GM18499 (cell line): Measurements from ENCODE around the gene GTF2I.
"Not testable (repeated sequence)": the region's sequence is repeated elsewhere in the genome, so short reads cannot be mapped to it uniquely, and the experiment has no call there.

Experiments used
- ATAC-seq: cut with Tn5 transposase; IDR thresholded peaks from one replicate; pipeline ENCODE4 v1.9.1; 2021; ENCODE audit warnings: moderate number of reproducible peaks; ENCODE audit not compliant: insufficient read depth, unreplicated experiment

GTF2I gene

DNA sequence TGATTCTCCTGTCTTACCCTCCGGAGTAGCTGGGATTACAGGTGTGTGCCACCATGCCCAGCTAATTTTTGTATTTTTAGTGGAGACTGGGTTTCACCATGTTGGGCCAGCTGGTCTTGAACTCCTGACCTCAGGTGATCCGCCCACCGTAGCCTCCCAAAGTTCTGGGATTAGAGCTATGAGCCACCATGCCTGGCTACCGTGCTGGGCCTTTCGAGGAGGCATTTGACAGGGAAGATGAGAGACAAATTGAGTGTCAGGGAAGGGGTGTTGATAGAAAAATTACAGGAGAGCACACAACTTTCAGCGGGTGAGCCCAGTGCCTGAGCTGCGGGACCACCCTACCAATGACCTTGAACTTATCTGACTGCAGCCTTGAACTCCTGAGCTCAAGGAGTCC, 112.5 kb downstream of the GTF2I start:
- ATAC-seq: not testable (repeated sequence)

- ATAC-seq: not testable (repeated sequence)
These were observed 114.6 kb downstream of the GTF2I start for GRCh38 chr7:74772093-74772492.

DNA sequence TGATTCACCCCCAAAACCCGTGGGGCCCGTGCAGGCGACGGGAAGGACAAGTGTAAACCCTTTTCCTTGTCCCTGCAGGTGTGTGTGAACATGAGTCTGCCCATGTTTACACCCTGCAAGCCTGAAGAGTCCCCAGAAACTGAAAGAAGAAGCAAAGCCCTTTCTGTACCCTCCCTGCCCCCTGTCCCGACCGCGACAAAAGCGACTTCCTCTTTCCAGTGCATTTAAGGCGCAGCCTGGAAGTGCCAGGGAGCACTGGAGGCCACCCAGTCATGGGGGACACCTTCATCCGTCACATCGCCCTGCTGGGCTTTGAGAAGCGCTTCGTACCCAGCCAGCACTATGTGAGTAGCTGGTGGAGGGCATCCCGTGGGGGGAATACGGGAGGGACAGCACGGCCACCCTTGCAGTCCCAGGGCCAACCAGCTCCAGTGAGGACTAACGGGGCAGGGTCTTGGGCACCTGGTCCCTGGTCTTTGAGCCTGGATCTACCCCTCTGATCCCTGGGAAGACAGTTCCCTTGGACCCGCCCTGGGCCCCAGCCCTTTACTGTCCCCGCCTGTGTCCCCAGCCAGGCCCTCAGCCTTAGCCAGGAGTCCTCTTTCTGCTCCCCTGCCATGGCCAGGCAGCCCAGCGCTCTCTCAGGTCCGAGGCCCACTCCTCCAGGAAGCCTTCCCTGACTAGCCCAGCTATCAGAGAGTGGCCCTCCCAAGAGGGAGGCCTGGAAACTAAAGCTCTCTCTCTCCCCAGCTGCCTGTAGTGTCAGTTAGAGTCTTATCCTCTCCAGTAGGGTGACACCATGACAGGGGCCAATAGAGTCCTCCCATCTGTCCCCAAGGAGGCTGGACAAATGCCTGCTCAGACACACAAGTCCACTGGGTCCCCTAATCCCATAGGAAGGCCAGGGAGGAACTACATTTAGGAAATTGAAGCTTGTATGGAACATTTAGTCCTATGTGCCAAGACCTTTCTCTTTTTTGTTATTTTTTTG, 116.5 kb downstream of the GTF2I start, which contains the start of gene NCF1:
Gene NCF1 (plus strand): TSS at position 252 of the 991 bp plus-strand sequence. CDS start 21 bp downstream, at position 273.
- peak; percentile 80 for ATAC-seq

- ATAC-seq: not testable (repeated sequence)
These were observed 117.6 kb downstream of the GTF2I start for GRCh38 chr7:74775111-74775510.

- ATAC-seq: not testable (repeated sequence)
These were observed 121.5 kb downstream of the GTF2I start for GRCh38 chr7:74779053-74779452.

- not testable (repeated sequence) for ATAC-seq
These were observed 124.2 kb downstream of the GTF2I start for GRCh38 chr7:74781746-74782145.

GRCh38 chr7:74783595-74783994, 126.1 kb downstream of the GTF2I start:
- ATAC-seq: not testable (repeated sequence)

GRCh38 chr7:74788369-74789150, 131.0 kb downstream of the GTF2I start:
- ATAC-seq: peak; percentile 61

GRCh38 chr7:74789200-74789736, 131.8 kb downstream of the GTF2I start:
- not testable (repeated sequence) for ATAC-seq

GRCh38 chr7:74797848-74798622, 140.5 kb downstream of the GTF2I start:
- not testable (repeated sequence) for ATAC-seq

DNA sequence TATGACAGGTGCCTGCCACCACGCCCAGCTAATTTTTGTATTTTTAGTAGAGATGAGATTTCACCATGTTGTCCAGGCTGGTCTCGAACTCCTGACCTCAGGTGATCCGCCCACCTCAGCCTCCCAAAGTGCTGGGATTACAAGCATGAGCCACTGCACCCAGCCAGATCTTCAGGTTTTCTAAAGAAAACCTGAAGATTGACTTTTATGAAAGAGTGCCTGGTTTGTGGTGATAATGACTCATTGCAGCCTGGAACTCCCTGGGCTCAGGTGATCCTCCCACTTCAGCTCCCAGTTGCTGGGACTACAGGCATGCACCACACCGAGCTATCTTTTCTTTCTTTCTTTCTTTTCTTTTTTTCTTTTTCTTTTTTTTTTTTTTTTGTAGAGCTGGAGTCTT, 141.1 kb downstream of the GTF2I start:
- ATAC-seq: not testable (repeated sequence)
